NCI-H1092 (cell line): Measurements from ENCODE around the gene ICAM2.

Experiments
- DNase-seq: peaks from one replicate; lab custom pipeline; 2025; lab: John Stamatoyannopoulos, UW

ICAM2 gene

GRCh38 chr17:64020056-64020766 lies at the start of gene ICAM2:
TSS of gene ICAM2 (minus strand) at chr17:64020633. CDS start at chr17:64006691, 13,942 bp downstream.
- DNase-seq, result no peak

GRCh38 chr17:64070213-64070612 lies 49.8 kb upstream of the ICAM2 start:
- DNase-seq, result no peak

- no peak for DNase-seq
Observed at GRCh38 chr17:64069143-64069542, 48.7 kb upstream of the ICAM2 start.

- no peak for DNase-seq
Observed at GRCh38 chr17:64067657-64068056, 47.2 kb upstream of the ICAM2 start.

GRCh38 chr17:64066716-64067115 lies 46.3 kb upstream of the ICAM2 start:
- no peak for DNase-seq

- DNase-seq, result no peak
Observed at GRCh38 chr17:64065161-64065560, 44.7 kb upstream of the ICAM2 start.

GRCh38 chr17:64064331-64064730 lies 43.9 kb upstream of the ICAM2 start:
- no peak for DNase-seq

- DNase-seq, result peak; percentile 1
Observed at GRCh38 chr17:64063766-64064224, 43.4 kb upstream of the ICAM2 start.

- DNase-seq, result no peak
Observed at GRCh38 chr17:64063088-64063487, 42.7 kb upstream of the ICAM2 start.

GRCh38 chr17:64061178-64061898 lies 40.9 kb upstream of the ICAM2 start:
- DNase-seq, result no peak

GRCh38 chr17:64060331-64060730 lies 39.9 kb upstream of the ICAM2 start:
- no peak for DNase-seq

- no peak for DNase-seq
Observed at GRCh38 chr17:64059756-64060155, 39.3 kb upstream of the ICAM2 start.

- no peak for DNase-seq
Observed at GRCh38 chr17:64058621-64059020, 38.2 kb upstream of the ICAM2 start.

- DNase-seq, result no peak
Observed at GRCh38 chr17:64057701-64058263, 37.3 kb upstream of the ICAM2 start.

GRCh38 chr17:64056269-64057005 lies 36.0 kb upstream of the ICAM2 start:
- DNase-seq, result no peak

- no peak for DNase-seq
Observed at GRCh38 chr17:64055183-64056142, 35.0 kb upstream of the ICAM2 start.

- DNase-seq, result no peak
Observed at GRCh38 chr17:64054304-64054703, 33.9 kb upstream of the ICAM2 start.

GRCh38 chr17:64053101-64053500 lies 32.7 kb upstream of the ICAM2 start:
- DNase-seq, result no peak

GRCh38 chr17:64051153-64051552 lies 30.7 kb upstream of the ICAM2 start:
- no peak for DNase-seq

- DNase-seq, result no peak
Observed at GRCh38 chr17:64048805-64049204, 28.4 kb upstream of the ICAM2 start.

GRCh38 chr17:64045176-64045575 lies 24.7 kb upstream of the ICAM2 start:
- no peak for DNase-seq
